Fibroblast of peridontal ligament (primary cell): ENCODE measurements around the gene OSTM1.
A peak's percentile ranks its signal among the peaks of the same experiment; 100 is the strongest.
"Not testable (repeated sequence)": the region's sequence is repeated elsewhere in the genome, so short reads cannot be mapped to it uniquely, and the experiment has no call there.

ENCODE experiments used
- DNase-seq: peaks from one replicate; pipeline ENCODE4 v3.0.0-alpha.2; 2010; ENCODE audit errors: extremely low read depth

The OSTM1 gene

DNA sequence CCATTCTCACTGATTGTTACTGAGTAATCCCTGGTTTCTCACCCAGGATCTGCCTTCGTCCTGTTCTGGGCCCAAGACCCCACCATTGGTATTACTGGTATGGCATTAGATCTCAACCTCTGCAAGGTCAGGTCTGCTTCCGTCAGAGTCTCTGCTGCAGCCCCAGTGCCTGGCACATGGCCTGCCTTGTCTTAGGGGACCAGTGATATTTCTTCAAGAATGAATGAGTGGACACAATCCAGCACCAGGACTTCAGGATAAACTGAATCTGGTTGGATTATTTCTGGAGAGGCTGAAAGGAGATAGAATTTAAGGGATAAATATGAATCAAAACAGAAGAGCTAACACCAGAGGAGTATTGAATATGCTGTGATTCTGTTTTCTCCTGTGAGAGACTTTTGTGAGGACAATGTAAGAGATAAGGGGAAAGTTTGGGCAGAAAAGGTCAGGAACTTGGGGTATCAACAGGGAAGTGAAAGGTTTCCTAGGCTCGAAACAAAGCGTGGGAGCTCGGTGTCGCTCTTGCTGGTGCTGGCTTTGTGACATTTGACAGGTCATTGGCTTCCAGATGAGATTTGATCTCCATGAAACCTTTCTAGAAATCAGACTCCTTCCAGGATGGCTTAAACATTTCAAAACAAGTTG is 53.9 kb downstream of the OSTM1 start:
- DNase-seq = no peak

DNA sequence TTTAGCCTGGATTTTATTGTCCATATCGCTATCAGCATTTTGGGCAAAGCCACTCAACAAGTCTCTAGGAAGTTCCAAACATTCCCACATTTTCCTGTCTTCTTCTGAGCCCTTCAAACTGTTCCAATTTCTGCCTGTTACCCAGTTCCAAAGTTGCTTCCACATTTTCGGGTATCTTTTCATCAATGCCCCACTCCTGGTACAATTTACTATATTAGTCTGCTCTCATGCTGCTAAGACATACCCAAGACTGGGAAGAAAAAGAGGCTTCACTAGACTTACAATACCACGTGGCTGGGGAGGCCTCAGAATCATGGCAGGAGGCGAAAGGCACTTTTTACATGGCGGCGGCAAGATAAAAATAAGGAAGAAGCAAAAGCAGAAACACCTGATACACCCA is 58.3 kb downstream of the OSTM1 start:
- not testable (repeated sequence) for DNase-seq

DNA sequence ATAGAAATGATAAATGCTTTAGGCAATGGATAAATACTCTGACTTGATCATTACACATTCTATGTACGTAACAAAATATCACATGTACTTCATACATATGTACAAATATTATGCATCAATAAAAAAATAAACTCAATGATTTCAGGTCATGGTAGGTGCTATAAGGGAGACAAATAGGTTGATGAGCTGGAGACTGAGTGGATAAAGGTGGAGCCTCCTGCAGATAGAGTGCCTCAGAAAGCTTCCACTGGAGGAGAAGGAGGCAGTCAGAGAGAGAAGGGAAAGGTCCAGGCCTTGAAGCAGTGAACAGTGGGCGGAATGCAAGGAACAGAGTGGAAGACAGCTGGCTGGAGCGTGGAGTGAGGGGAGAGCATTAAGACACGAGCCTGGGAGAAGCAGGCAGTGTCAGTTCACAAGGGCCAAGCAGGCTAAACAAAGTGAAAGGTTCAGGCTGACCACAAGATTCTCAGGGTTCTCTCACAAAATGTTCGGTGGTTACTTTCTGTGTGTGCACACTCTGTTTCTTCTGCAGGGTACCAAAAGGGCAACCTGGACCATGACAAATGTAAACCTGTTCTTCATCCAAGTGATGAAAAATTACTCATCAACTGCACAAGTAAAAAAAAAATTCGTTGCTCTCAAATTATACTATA is 60.6 kb downstream of the OSTM1 start:
- DNase-seq = no peak

DNA sequence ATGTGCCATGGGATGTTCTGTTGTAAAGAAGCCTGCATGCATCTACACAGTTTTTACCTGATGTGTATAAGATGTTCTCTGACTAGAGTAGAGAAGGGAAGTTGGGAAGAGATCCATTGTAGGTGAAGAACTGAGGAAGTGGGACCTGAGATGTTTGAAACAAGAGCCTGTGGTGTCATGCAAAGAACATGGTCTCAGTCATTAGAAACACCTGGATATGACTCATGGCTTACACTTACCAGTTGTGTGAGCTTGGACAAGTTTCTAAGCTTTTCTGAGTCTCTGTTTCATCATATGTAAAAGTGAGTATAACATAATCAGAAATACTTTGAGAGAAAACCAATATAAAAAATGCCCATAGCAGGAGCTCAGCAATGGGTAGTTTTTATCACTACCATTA is 64.6 kb downstream of the OSTM1 start:
- DNase-seq = no peak

DNA sequence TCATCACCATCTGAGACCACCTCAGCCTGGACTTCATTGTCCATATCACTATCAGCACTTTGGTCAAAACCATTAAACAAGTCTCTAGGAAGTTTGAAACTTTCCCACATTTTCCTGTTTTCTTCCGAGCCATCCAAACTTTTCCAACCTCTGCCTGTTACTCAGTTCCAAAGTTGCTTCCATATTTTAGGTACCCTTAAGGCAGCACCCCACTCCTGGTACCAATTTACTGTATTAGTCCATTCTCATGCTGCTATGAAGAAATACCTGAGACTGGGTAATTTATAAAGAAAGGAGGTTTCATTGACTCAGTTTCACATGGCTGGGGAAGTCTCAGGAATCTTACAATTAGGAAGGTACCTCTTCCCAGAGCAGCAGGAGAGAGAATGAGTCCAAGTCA is 65.3 kb downstream of the OSTM1 start:
- not testable (repeated sequence) for DNase-seq

DNA sequence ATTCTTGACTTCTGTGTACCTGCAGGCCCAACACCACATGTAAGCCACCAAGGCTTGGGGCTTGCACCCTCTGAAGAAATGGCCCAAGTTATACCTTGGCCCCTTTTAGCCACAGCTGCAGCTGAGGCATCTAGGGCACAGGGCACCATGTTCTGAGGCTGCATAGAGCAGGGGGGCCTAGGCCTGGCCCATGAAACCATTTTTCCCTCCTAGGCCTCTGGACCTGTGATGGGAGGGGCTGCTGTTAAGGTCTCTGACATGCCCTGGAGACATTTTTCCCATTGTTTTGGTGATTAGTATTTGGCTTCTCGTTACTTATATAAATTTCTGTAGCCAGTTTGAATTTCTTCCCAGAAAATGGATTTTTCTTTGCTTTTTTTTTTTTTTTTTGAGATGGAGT is 66.2 kb downstream of the OSTM1 start:
- DNase-seq = no peak

DNA sequence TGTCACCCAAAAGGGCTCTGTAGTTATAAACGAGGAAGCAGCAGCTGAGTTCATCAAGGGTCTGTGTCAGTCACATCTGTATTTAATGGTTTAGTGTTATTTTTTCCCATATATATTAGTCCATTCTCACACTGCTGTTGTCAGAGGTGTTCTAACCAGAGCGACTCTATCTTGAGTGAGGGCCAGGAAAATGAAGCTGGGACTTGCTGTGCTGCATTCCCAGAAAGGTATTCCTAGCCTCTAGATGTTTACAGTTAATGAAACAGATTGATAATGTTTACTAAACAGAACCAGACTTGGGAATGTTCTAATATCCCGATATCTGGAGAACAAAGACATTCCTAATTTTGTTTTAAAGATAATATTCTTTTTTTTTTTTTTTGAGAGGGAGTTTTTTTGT is 68.6 kb downstream of the OSTM1 start:
- no peak for DNase-seq

DNA sequence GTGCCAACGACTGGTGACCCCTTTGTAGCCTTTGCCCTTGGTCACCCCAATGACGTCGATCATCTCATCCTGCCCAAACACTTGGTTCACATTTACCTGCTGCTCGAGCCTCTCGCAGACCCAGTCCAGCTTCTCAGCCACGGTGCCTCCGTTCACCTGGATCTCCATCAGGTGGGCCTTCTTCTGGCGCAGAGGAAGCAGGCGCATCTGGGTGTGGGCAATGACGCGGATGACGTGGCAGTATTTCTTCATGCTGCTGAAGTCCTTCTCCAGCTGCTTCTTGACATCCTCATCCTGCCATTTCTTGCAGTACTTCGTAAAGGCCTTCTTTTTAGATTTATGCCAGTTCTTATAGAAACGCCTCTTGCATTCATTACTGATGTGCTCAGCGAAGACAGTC is 69.7 kb downstream of the OSTM1 start:
- no peak for DNase-seq

DNA sequence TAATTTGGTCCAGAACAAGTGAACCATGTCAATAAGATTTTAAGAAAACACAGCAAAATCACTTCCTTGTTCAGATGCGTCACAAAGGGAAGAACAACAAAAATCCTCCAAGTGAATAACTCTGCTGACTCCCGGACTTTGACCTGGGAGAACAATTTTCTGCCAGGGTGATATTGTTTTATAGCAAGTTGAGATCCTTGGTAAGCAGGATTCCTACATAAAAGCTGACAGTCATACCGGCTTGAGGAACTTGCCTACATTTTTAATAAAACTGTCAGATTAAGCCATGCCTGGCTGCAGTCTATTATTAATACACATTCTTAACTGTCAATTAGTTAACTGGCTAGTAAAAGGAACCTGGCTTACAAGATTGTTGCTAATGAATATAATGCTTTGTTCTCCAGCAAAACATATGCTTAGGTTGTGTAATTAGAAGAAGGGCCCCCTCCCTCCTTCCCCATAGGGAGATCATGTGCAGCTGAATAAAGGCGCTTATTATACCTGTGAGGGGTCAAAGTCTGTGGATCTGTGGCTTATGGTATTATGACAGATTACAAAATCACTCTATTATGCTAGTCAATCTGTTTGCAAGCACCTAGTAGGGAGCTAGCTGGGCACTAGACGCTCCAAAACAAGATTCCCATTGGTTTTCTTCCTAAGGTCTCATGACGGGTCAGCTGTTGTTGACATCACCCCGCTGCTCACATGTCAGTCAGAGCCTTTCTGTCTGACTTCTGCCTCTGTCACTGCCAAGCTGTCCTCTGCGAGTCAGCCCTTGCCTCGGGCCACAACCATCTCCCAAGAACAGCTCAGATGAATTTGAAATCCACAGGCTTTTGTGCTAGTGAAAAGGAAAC is 71.9 kb downstream of the OSTM1 start:
- DNase-seq = peak; percentile 39

DNA sequence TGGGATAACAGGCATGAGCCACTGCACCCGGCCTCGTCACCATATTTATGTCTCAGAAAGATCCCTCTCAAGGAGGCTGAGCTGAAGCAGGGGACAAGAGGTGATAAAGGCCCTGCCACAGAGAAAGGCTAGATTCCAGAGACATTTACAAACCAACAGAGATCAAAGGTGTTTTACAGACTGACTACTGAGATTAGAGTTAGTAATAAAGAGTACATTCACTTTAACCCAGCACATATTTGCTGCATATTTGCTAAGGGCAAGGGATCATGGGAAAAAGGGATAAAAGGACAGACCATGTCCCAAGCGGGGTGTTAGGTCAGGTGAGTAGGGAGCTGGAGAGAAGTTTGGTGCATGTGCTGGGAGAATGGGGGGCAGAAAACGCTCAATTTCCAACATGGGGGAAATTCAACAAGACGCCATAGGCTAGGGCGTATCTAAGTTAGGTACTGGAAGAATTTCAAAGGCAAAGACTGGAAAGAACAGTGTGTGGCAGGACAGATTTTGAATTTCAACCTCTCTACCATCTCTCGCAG is 72.8 kb downstream of the OSTM1 start:
- no peak for DNase-seq

DNA sequence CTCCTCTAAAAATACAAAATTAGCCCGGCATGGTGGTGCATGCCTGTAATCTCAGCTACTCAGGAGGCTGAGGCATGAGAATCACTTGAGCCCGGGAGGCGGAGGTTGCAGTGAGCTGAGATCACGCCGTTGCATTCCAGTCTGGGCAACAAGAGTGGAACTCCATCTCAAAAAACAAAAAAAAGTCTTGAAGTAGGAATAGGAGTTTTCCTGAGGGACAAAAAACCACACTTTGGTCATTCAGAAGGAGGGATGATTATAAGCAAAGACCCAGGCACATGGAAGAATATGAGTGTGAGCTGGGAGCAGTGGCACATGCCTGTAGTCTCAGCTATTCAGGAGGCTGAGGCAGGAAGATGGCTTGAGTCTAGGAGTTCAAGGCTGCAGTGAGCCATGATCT is 74.3 kb downstream of the OSTM1 start:
- not testable (repeated sequence) for DNase-seq

DNA sequence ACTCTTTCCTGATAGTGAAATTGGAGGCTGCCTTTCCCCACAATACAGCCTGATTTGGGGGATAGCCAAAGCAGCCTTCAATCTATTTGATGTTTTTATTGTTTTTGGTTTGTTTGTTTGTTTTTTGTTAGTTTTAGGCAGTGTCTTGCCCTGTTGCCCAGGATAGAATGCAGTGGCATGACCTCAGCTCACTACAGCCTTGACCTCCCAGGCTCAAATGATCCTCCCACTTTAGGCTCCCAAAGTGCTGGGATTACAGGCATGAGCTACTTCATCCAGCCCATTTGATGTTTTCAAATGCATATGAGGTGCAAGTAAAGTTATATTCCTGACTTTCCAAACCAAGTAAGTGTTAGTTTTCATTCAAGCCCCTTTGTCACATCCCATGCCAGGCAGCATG is 75.2 kb downstream of the OSTM1 start:
- no peak for DNase-seq

DNA sequence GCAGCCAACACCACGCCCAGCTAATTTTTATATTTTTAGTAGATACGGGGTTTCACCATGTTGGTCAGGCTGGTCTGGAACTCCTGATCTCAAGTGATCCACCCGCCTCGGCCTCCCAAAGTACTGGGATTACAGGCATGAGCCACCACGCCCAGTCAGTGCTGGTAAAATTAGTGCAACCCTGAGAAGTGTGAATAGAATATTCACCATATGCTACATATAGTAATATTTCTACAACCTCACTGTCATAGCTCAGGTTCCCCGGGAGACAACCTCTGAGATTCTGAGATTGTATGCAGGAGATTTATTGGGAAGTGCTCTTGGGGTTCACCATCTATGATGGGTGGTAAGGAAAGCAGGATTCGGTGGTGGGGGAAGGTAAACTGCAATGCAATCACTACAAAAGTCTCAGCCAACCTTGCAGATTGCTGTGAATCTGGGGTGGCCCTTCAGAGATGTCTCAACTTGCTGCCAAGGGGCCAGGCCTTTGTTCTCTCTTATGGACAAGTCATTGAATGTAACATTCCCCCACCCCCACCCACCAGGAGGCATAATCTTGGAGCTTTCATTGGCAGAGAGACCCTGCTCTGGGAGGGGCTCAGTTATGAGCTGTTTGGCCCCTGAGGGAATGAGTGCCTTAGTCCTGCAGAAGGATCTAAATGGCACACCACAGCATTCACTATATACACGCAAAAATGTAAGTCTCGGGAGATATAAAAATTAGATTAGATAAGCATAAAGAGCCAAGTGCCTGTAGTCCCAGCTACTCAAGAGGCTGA is 82.6 kb downstream of the OSTM1 start:
- DNase-seq = no peak
